GM12892 (cell line): ENCODE data around the gene GPR3.

Experiments used
- POLR2A ChIP-seq: IDR thresholded peaks from 2 replicates; pipeline ENCODE4 v1.6.1; 2011; ENCODE audit warnings: low read depth, low read length, control low read depth
- POLR2AphosphoS5 ChIP-seq: IDR thresholded peaks from 2 replicates; pipeline ENCODE4 v1.6.1; 2011; ENCODE audit warnings: low read depth, low read length, control low read depth

GRCh38 chr1:27356277-27356618, 36.2 kb upstream of the GPR3 start:
- no peak for TF ChIP-seq POLR2A
- no peak for TF ChIP-seq POLR2AphosphoS5
